Measurements from ENCODE around the gene AUTS2.

The AUTS2 gene

GRCh38 chr7:70298780-70299471 is 700.7 kb downstream of the AUTS2 start:
- no peak for DNase-seq

- DNase-seq, result no peak
These were observed 701.2 kb downstream of the AUTS2 start for GRCh38 chr7:70299472-70299807.

- no peak for DNase-seq
These were observed 703.5 kb downstream of the AUTS2 start for GRCh38 chr7:70301673-70302185.

- no peak for DNase-seq
These were observed 705.0 kb downstream of the AUTS2 start for GRCh38 chr7:70303309-70303708.

- DNase-seq, result no peak
These were observed 705.5 kb downstream of the AUTS2 start for GRCh38 chr7:70303780-70304179.

GRCh38 chr7:70306173-70306572 is 707.9 kb downstream of the AUTS2 start:
- DNase-seq, result no peak

GRCh38 chr7:70307544-70308106 is 709.4 kb downstream of the AUTS2 start:
- no peak for DNase-seq

- no peak for DNase-seq
These were observed 714.1 kb downstream of the AUTS2 start for GRCh38 chr7:70312336-70312735.

GRCh38 chr7:70313271-70313670 is 715.0 kb downstream of the AUTS2 start:
- DNase-seq, result no peak

GRCh38 chr7:70313687-70314086 is 715.4 kb downstream of the AUTS2 start:
- no peak for DNase-seq

- DNase-seq, result no peak
These were observed 715.9 kb downstream of the AUTS2 start for GRCh38 chr7:70314221-70314620.

GRCh38 chr7:70316745-70317144 is 718.5 kb downstream of the AUTS2 start:
- no peak for DNase-seq

GRCh38 chr7:70317356-70317755 is 719.1 kb downstream of the AUTS2 start:
- DNase-seq, result no peak

GRCh38 chr7:70318511-70318910 is 720.2 kb downstream of the AUTS2 start:
- DNase-seq, result no peak

GRCh38 chr7:70319057-70319456 is 720.8 kb downstream of the AUTS2 start:
- DNase-seq, result no peak

- no peak for DNase-seq
These were observed 722.8 kb downstream of the AUTS2 start for GRCh38 chr7:70321016-70321590.

GRCh38 chr7:70322856-70323255 is 724.6 kb downstream of the AUTS2 start:
- no peak for DNase-seq

- no peak for DNase-seq
These were observed 727.3 kb downstream of the AUTS2 start for GRCh38 chr7:70325509-70326101.

- no peak for DNase-seq
These were observed 736.0 kb downstream of the AUTS2 start for GRCh38 chr7:70334295-70334694.

GRCh38 chr7:70334871-70335270 is 736.6 kb downstream of the AUTS2 start:
- DNase-seq, result no peak

GRCh38 chr7:70336536-70336935 is 738.3 kb downstream of the AUTS2 start:
- no peak for DNase-seq

GRCh38 chr7:70338015-70338414 is 739.7 kb downstream of the AUTS2 start:
- no peak for DNase-seq

- no peak for DNase-seq
These were observed 742.0 kb downstream of the AUTS2 start for GRCh38 chr7:70340236-70340635.

GRCh38 chr7:70341446-70341845 is 743.2 kb downstream of the AUTS2 start:
- no peak for DNase-seq
